IPS-NIHi7 (cell line): Measurements from ENCODE around the gene TBX4.

Experiments used
- DNase-seq: peaks from one replicate; pipeline ENCODE4 v3.0.0; 2012; ENCODE audit warnings: mixed read lengths; ENCODE audit errors: extremely low spot score

The TBX4 gene

GRCh38 chr17:61454381-61455323 is 2.4 kb downstream of the TBX4 start:
- no peak for DNase-seq

GRCh38 chr17:61455324-61456060 is 3.3 kb downstream of the TBX4 start:
- peak; percentile 10 for DNase-seq

GRCh38 chr17:61456061-61456681 is 3.9 kb downstream of the TBX4 start:
- peak; percentile 34 for DNase-seq

- no peak for DNase-seq
These were observed 4.5 kb downstream of the TBX4 start for GRCh38 chr17:61456688-61457225.

- DNase-seq = no peak
These were observed 5.2 kb downstream of the TBX4 start for GRCh38 chr17:61457226-61457983.

- DNase-seq = no peak
These were observed 5.8 kb downstream of the TBX4 start for GRCh38 chr17:61458000-61458399.

GRCh38 chr17:61458421-61459141 is 6.4 kb downstream of the TBX4 start:
- no peak for DNase-seq

- DNase-seq = no peak
These were observed 7.1 kb downstream of the TBX4 start for GRCh38 chr17:61459142-61459809.

GRCh38 chr17:61459939-61460718 is 7.9 kb downstream of the TBX4 start:
- no peak for DNase-seq

GRCh38 chr17:61460796-61461585 is 8.8 kb downstream of the TBX4 start:
- DNase-seq = no peak

GRCh38 chr17:61461586-61461966 is 9.4 kb downstream of the TBX4 start:
- DNase-seq = no peak

GRCh38 chr17:61461967-61462718 is 9.9 kb downstream of the TBX4 start:
- DNase-seq = no peak

GRCh38 chr17:61462719-61463315 is 10.6 kb downstream of the TBX4 start:
- no peak for DNase-seq

GRCh38 chr17:61463316-61464129 is 11.3 kb downstream of the TBX4 start:
- no peak for DNase-seq

- DNase-seq = no peak
These were observed 12.1 kb downstream of the TBX4 start for GRCh38 chr17:61464130-61464842.

GRCh38 chr17:61464843-61465180 is 12.6 kb downstream of the TBX4 start:
- DNase-seq = no peak
